OCI-LY7 (cell line): ENCODE measurements around the gene VOPP1. TPM values are rescaled to one million over a fixed set of nuclear protein-coding genes. Genes with fewer than 3 reads are reported as not detected.
A peak's percentile ranks its signal among the peaks of the same experiment; 100 is the strongest.

Source experiments
- BruUV-seq: library from RNA; stranded (reverse); fragments of 400-500 nt; replicated peaks from 2 replicates; lab custom pipeline; 2021; lab: Mats Ljungman, UMichigan
- CTCF ChIA-PET: fragments of 300-600 bp; sonication (Branson Sonifier 250); formaldehyde crosslinking; loops from one replicate; lab custom pipeline; 2022; ENCODE audit warnings: antibody characterized with exemption; ENCODE audit not compliant: unreplicated experiment; lab: Charles Lee
- POLR2A ChIA-PET: fragments of 300-600 bp; sonication (Branson Sonifier 250); formaldehyde crosslinking; loops from one replicate; lab custom pipeline; 2022; ENCODE audit warnings: antibody characterized with exemption; lab: Charles Lee
- DNase-seq: peaks from one replicate; pipeline ENCODE4 v3.0.0-alpha.2; 2015; ENCODE audit warnings: low spot score
- H2AFZ ChIP-seq: fragments of 200-600 bp; sonication (generic), shearing (Covaris generic); 2 replicates; pipeline ENCODE4 v1.6.1; 2014; ENCODE audit warnings: mild to moderate bottlenecking, antibody characterized with exemption, low read length, moderate library complexity
- H3K27ac ChIP-seq: fragments of 200-600 bp; sonication (generic); 2 replicates; pipeline ENCODE4 v1.5.1; 2014; ENCODE audit warnings: mixed run types, low read depth, mild to moderate bottlenecking, moderate library complexity, low read length, inconsistent platforms; ENCODE audit not compliant: poor library complexity, severe bottlenecking
- H3K36me3 ChIP-seq: fragments of 200-600 bp; sonication (generic); 2 replicates; pipeline ENCODE4 v1.6.1; 2014; ENCODE audit warnings: mild to moderate bottlenecking, antibody characterized with exemption, low read length, moderate library complexity, mixed read lengths; ENCODE audit not compliant: insufficient read depth
- H3K4me1 ChIP-seq: fragments of 200-600 bp; sonication (generic); 2 replicates; pipeline ENCODE4 v1.5.1; 2014; ENCODE audit warnings: mild to moderate bottlenecking, low read length; ENCODE audit not compliant: insufficient read depth, poor library complexity, severe bottlenecking
- H3K4me2 ChIP-seq: fragments of 200-600 bp; sonication (generic); 2 replicates; pipeline ENCODE4 v1.6.1; 2014; ENCODE audit warnings: mild to moderate bottlenecking, low read length
- H3K4me3 ChIP-seq: fragments of 200-600 bp; sonication (generic); 2 replicates; pipeline ENCODE4 v1.5.1; 2014; ENCODE audit warnings: mild to moderate bottlenecking, low read depth, low read length; ENCODE audit not compliant: poor library complexity, severe bottlenecking
- H3K79me2 ChIP-seq: fragments of 200-600 bp; sonication (generic); 2 replicates; pipeline ENCODE4 v1.6.1; 2016; ENCODE audit warnings: low read depth, mild to moderate bottlenecking, low read length, moderate library complexity, mixed read lengths; ENCODE audit not compliant: insufficient read depth
- H3K9me2 ChIP-seq: fragments of 200-600 bp; sonication (generic); 2 replicates; pipeline ENCODE4 v1.6.1; 2016; ENCODE audit warnings: mild to moderate bottlenecking, low read length, mixed read lengths; ENCODE audit not compliant: insufficient read depth
- H3K9me3 ChIP-seq: fragments of 200-600 bp; sonication (generic); 2 replicates; pipeline ENCODE4 v1.6.1; 2014; ENCODE audit warnings: mild to moderate bottlenecking, mixed run types, low read length, mixed read lengths
- H4K20me1 ChIP-seq: fragments of 200-600 bp; sonication (generic); 2 replicates; pipeline ENCODE4 v1.6.1; 2014; ENCODE audit warnings: mild to moderate bottlenecking, antibody characterized with exemption, low read length, moderate library complexity, mixed read lengths; ENCODE audit not compliant: insufficient read depth
- EZH2phosphoT487 ChIP-seq: fragments of 200-600 bp; sonication (generic); IDR thresholded peaks from 2 replicates; pipeline ENCODE4 v1.6.1; 2018; ENCODE audit warnings: low read depth, borderline replicate concordance, mild to moderate bottlenecking, mixed run types, antibody characterized with exemption, low read length, moderate library complexity, mixed read lengths
- intact Hi-C: fragments of 100-400 bp; cut with micrococcal nuclease; formaldehyde crosslinking; loops from one replicate; pipeline ENCODE4 v1.10.0; 2022; ENCODE audit not compliant: unreplicated experiment
- total RNA-seq, 2 experiments: library from RNA; depleted of rRNA in 1 of 2; stranded (reverse); fragments of >200 nt in 1 of 2; shearing (Covaris generic) in 1 of 2; gene quantifications; 2 replicates each; pipeline ENCODE4 v1.2.3, GENCODE V29; 2014 to 2022
- TF ChIP-seq, protein P1 (sequence below): fragments of 200-600 bp; sonication (generic); conservative IDR thresholded peaks from 2 replicates; pipeline ENCODE4 v1.5.1; 2014; ENCODE audit warnings: mild to moderate bottlenecking, antibody characterized with exemption, low read length, moderate library complexity, mixed read lengths

VOPP1 gene
- total RNA-seq, 2 experiments from 2014 or later, result 68.8 to 72.1 TPM

DNA sequence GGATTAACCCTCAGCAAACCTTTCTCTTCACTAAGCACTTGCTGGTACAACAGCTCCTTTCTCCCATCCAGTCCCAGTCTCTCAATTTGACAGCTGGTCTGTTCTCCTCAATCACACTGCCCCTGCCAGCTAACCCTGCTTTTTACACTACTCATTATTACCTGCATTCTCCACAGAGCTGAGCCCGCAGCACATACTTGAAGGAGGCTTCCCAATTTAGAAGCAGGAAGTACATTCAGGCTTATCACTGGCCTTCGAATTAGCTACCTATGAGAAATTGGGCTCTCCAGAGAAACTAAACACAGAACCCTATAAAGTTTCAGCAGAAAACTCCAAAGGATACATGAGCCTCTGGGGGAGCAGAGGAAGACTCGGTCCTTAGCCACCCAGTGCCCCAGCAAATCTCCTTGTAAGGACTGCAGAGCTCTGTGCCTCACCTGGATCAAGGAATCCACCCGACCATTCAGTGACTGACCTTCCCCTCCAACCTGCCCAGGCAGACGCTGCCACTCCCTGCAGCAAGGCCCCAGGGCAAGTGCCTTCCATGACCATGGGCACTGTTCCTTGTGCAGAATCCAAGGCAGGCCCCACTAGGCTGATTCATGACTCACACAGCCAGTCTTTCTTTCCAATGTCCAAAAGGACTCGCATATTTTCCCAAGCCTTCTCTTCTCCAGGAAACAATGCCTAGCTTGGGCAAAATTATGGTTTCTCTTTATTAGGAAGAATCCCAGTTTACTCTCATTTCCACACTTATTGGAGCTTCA is 68.0 kb downstream of the VOPP1 start:
- no peak for TF ChIP-seq EZH2phosphoT487
- TF ChIP-seq, protein P1, sequence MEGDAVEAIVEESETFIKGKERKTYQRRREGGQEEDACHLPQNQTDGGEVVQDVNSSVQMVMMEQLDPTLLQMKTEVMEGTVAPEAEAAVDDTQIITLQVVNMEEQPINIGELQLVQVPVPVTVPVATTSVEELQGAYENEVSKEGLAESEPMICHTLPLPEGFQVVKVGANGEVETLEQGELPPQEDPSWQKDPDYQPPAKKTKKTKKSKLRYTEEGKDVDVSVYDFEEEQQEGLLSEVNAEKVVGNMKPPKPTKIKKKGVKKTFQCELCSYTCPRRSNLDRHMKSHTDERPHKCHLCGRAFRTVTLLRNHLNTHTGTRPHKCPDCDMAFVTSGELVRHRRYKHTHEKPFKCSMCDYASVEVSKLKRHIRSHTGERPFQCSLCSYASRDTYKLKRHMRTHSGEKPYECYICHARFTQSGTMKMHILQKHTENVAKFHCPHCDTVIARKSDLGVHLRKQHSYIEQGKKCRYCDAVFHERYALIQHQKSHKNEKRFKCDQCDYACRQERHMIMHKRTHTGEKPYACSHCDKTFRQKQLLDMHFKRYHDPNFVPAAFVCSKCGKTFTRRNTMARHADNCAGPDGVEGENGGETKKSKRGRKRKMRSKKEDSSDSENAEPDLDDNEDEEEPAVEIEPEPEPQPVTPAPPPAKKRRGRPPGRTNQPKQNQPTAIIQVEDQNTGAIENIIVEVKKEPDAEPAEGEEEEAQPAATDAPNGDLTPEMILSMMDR, result no peak; the same call in 1 of the 2 replicates
- intact Hi-C loops, result no loop called here
- no peak overlapping the region for H2AFZ ChIP-seq
- peak overlapping the region; percentile 65 for H3K4me2 ChIP-seq
- peaks cover 47% of the 10 kb centered on the region for H3K36me3 ChIP-seq
- H3K9me3 ChIP-seq, result no peaks in the 10 kb centered on the region
- CTCF ChIA-PET, result interaction anchor here (0.8 to 1.3 kb wide), 2 partner anchors 18 to 71 kb away, joined by 3 to 5 read pairs; no protein-coding TSS in a partner anchor
- no peaks in the 10 kb centered on the region for H3K9me2 ChIP-seq
- BruUV-seq, result no TSS peak
- H3K27ac ChIP-seq, result peak overlapping the region; percentile 45
- peak; percentile 55 for DNase-seq
- H4K20me1 ChIP-seq, result no peaks in the 10 kb centered on the region
- peaks cover 51% of the 10 kb centered on the region for H3K4me1 ChIP-seq
- peak overlapping the region; percentile 15 for H3K4me3 ChIP-seq
- H3K79me2 ChIP-seq, result peaks cover 20% of the 10 kb centered on the region; the same call in 1 of the 2 replicates
- POLR2A ChIA-PET, result interaction anchor here (0.7 to 1.6 kb wide), 8 partner anchors 11 to 70 kb away, joined by 3 to 8 read pairs (median 4); no protein-coding TSS in a partner anchor

- H2AFZ ChIP-seq, result no peak overlapping the region
- peaks cover 14% of the 10 kb centered on the region; the same call in 1 of the 2 replicates for H3K79me2 ChIP-seq
- no peaks in the 10 kb centered on the region for H3K9me3 ChIP-seq
- H3K27ac ChIP-seq, result peak overlapping the region; percentile 45
- intact Hi-C loops, result no loop called here
- no peaks in the 10 kb centered on the region for H4K20me1 ChIP-seq
- peaks cover 43% of the 10 kb centered on the region for H3K36me3 ChIP-seq
- H3K4me3 ChIP-seq, result peak overlapping the region; percentile 5
- CTCF ChIA-PET, result interaction anchor here (1.3 kb wide), 1 partner anchor 20 kb away, joined by 5 read pairs; no protein-coding TSS in a partner anchor
- peak; percentile 46 for DNase-seq
- TF ChIP-seq, protein P1, result no peak
- no peak for TF ChIP-seq EZH2phosphoT487
- BruUV-seq, result no TSS peak
- H3K4me1 ChIP-seq, result peaks cover 39% of the 10 kb centered on the region
- POLR2A ChIA-PET, result interaction anchor here (0.7 to 1.7 kb wide), 4 partner anchors 10 to 32 kb away, joined by 4 to 5 read pairs (median 4); no protein-coding TSS in a partner anchor
- H3K4me2 ChIP-seq, result peak overlapping the region; percentile 65
- no peaks in the 10 kb centered on the region for H3K9me2 ChIP-seq
Observed at GRCh38 chr7:55502858-55503440, 69.4 kb downstream of the VOPP1 start.
